Measurements from ENCODE around the gene OAS2.

Gene OAS2

GRCh38 chr12:113014565-113014964 lies 36.2 kb downstream of the OAS2 start:
- no peak for DNase-seq (ENCODE audit: low read depth in 2 of 2)

GRCh38 chr12:113016796-113017195 lies 38.5 kb downstream of the OAS2 start:
- DNase-seq (ENCODE audit: low read depth in 2 of 2): no peak

GRCh38 chr12:113019025-113019424 lies 40.7 kb downstream of the OAS2 start:
- no peak for DNase-seq (ENCODE audit: low read depth in 2 of 2)

GRCh38 chr12:113021500-113021899 lies 43.2 kb downstream of the OAS2 start:
- DNase-seq (ENCODE audit: low read depth in 2 of 2): no peak

- DNase-seq (ENCODE audit: low read depth in 2 of 2): no peak
Measured at GRCh38 chr12:113022563-113023297, 44.4 kb downstream of the OAS2 start.

GRCh38 chr12:113027726-113028125 lies 49.4 kb downstream of the OAS2 start:
- no peak for DNase-seq (ENCODE audit: low read depth in 2 of 2)

GRCh38 chr12:113030875-113031525 lies 52.7 kb downstream of the OAS2 start:
- DNase-seq (ENCODE audit: low read depth in 2 of 2): no peak

- DNase-seq (ENCODE audit: low read depth in 2 of 2): no peak
Measured at GRCh38 chr12:113039911-113040445, 61.7 kb downstream of the OAS2 start.

- DNase-seq (ENCODE audit: low read depth in 2 of 2): no peak
Measured at GRCh38 chr12:113040722-113041171, 62.4 kb downstream of the OAS2 start.

GRCh38 chr12:113041560-113041959 lies 63.2 kb downstream of the OAS2 start:
- no peak for DNase-seq (ENCODE audit: low read depth in 2 of 2)

- no peak for DNase-seq (ENCODE audit: low read depth in 2 of 2)
Measured at GRCh38 chr12:113043240-113043639, 64.9 kb downstream of the OAS2 start.

GRCh38 chr12:113044516-113044915 lies 66.2 kb downstream of the OAS2 start:
- DNase-seq (ENCODE audit: low read depth in 2 of 2): no peak

- peak in 1 of 2 donors; percentile 62 for DNase-seq (ENCODE audit: low read depth in 2 of 2)
Measured at GRCh38 chr12:113048716-113049127, 70.4 kb downstream of the OAS2 start.

GRCh38 chr12:113049976-113050742 lies 71.8 kb downstream of the OAS2 start:
- no peak for DNase-seq (ENCODE audit: low read depth in 2 of 2)

GRCh38 chr12:113050795-113051194 lies 72.5 kb downstream of the OAS2 start:
- no peak for DNase-seq (ENCODE audit: low read depth in 2 of 2)

- DNase-seq (ENCODE audit: low read depth in 2 of 2): no peak
Measured at GRCh38 chr12:113051759-113052158, 73.4 kb downstream of the OAS2 start.

GRCh38 chr12:113052326-113052725 lies 74.0 kb downstream of the OAS2 start:
- no peak for DNase-seq (ENCODE audit: low read depth in 2 of 2)

GRCh38 chr12:113054948-113055486 lies 76.7 kb downstream of the OAS2 start:
- DNase-seq (ENCODE audit: low read depth in 2 of 2): no peak

GRCh38 chr12:113055594-113056380 lies 77.5 kb downstream of the OAS2 start:
- no peak for DNase-seq (ENCODE audit: low read depth in 2 of 2)

GRCh38 chr12:113056381-113056630 lies 78.0 kb downstream of the OAS2 start:
- DNase-seq (ENCODE audit: low read depth in 2 of 2): no peak

All from stimulated activated CD4-positive, alpha-beta T cell treated with anti-CD3 and anti-CD28 coated beads, Interleukin-15, amount 100 ng/mL, for 48 hours (primary cell).